ENCODE measurements around the gene METAP1. TPM values are rescaled to one million over a fixed set of nuclear protein-coding genes. Genes with fewer than 3 reads are reported as not detected.

METAP1 gene
- total RNA-seq, 1 experiment from 2014 or later: 63.5 TPM

GRCh38 chr4:98994474-98995182 is 893 bp upstream of the METAP1 start:
- TF ChIP-seq, protein P1, sequence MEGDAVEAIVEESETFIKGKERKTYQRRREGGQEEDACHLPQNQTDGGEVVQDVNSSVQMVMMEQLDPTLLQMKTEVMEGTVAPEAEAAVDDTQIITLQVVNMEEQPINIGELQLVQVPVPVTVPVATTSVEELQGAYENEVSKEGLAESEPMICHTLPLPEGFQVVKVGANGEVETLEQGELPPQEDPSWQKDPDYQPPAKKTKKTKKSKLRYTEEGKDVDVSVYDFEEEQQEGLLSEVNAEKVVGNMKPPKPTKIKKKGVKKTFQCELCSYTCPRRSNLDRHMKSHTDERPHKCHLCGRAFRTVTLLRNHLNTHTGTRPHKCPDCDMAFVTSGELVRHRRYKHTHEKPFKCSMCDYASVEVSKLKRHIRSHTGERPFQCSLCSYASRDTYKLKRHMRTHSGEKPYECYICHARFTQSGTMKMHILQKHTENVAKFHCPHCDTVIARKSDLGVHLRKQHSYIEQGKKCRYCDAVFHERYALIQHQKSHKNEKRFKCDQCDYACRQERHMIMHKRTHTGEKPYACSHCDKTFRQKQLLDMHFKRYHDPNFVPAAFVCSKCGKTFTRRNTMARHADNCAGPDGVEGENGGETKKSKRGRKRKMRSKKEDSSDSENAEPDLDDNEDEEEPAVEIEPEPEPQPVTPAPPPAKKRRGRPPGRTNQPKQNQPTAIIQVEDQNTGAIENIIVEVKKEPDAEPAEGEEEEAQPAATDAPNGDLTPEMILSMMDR (conservative IDR thresholded peaks at IDR 0.05): no peak
- Histone ChIP-seq H3K79me1 (ENCODE audit: insufficient read depth, low read depth, low read length, poor library complexity, severe bottlenecking) (no peaks in the 10 kb centered on the region), H2AK5ac (ENCODE audit: insufficient read length, low read length) (no peak overlapping the region), H4K8ac (replicated peaks; ENCODE audit: insufficient read length, low read depth, low read length) (no peak overlapping the region), H3K4me1 (ENCODE audit: insufficient read depth, low read length) (no peaks in the 10 kb centered on the region; the same call in 1 of the 2 replicates), H3T11ph (ENCODE audit: low read length) (no peak overlapping the region), H3K56ac (ENCODE audit: insufficient read length, low read depth, low read length) (no peak overlapping the region), H3K4ac (ENCODE audit: low read depth, low read length) (no peak overlapping the region), H3K23ac (ENCODE audit: insufficient read length, low read depth, low read length) (no peak overlapping the region), H3K27ac (ENCODE audit: insufficient read length, low read depth, low read length) (no peak overlapping the region), H3K14ac (ENCODE audit: insufficient read depth, low read length) (no peak overlapping the region), H2BK15ac (ENCODE audit: low read depth, low read length) (no peak overlapping the region), H3K4me2 (ENCODE audit: insufficient read depth, insufficient read length, low read length) (peak overlapping the region; percentile 81), H2BK5ac (ENCODE audit: insufficient read length, low read length) (no peak overlapping the region), H3K27me3 (ENCODE audit: insufficient read depth, low read length) (no peaks in the 10 kb centered on the region), H2AFZ (ENCODE audit: low read length) (no peak overlapping the region), H2BK120ac (ENCODE audit: low read depth, low read length, poor library complexity, severe bottlenecking) (no peak overlapping the region), H2BK20ac (ENCODE audit: low read depth, low read length, poor library complexity, severe bottlenecking) (no peak overlapping the region), H3K18ac (ENCODE audit: insufficient read length, low read depth, low read length) (no peak overlapping the region), H3K9me3 (ENCODE audit: control insufficient read depth, low read depth, low read length) (no peaks in the 10 kb centered on the region), H4K5ac (ENCODE audit: insufficient read length, low read depth, low read length) (no peak overlapping the region), H3K23me2 (ENCODE audit: insufficient read length, low read depth, low read length, poor library complexity, severe bottlenecking) (peaks cover 6% of the 10 kb centered on the region), H4K20me1 (ENCODE audit: control insufficient read depth, insufficient read depth, insufficient read length) (no peaks in the 10 kb centered on the region), H3K9ac (ENCODE audit: extremely low read depth, insufficient read length, low read length) (peak overlapping the region; percentile 15), H4K91ac (ENCODE audit: insufficient read length, low read depth, low read length) (no peak overlapping the region), H2BK12ac (ENCODE audit: insufficient read length, low read depth, low read length) (no peak overlapping the region), H3K79me2 (ENCODE audit: insufficient read depth, low read length) (peaks cover 24% of the 10 kb centered on the region)
- peaks cover 2 to 3% of the 10 kb centered on the region in 2 experiments; a peak in 3 of 5 replicates for H3K9me3 Mint-ChIP-seq
- peak overlapping the region; percentile 73 to 86 for H3K4me3 Mint-ChIP-seq
- no peak for DNase-seq
- WGBS (ENCODE audit: extremely low coverage, insufficient read length, low lambda C conversion rate): no CpG with 5 or more reads among the region's 17 CpGs
- peak overlapping the region in 2 of 3 experiments; percentile 88 to 94; a peak in 4 of 7 replicates for H3K27ac Mint-ChIP-seq
- no peaks in the 10 kb centered on the region; the same call in 1 of the 2 replicates for H3K27me3 Mint-ChIP-seq (ENCODE audit: low read depth)
- H3K36me3 Mint-ChIP-seq (ENCODE audit: insufficient read depth in 1 of 3, low read depth in 3 of 3): peaks cover 3 to 8% (median 3%) of the 10 kb centered on the region in 3 experiments; a peak in 4 of 7 replicates
- H3K4me1 Mint-ChIP-seq: peaks cover 23 to 24% of the 10 kb centered on the region in 2 experiments
